ENCODE measurements around the gene ZNF286A.

GRCh38 chr17:15658296-15658695, 41.3 kb upstream of the ZNF286A start:
- TF ChIP-seq CTCF (IDR thresholded peaks at IDR 0.05) (no peak), POLR2A (IDR thresholded peaks at IDR 0.05) (no peak)
